LNCAP (cell line): ENCODE results near the gene IFI6.

ENCODE experiments used
- CTCF ChIP-seq: fragments of 450-650 bp; IDR thresholded peaks from 2 replicates; pipeline ENCODE4 v1.5.1; 2017; ENCODE audit warnings: mild to moderate bottlenecking

IFI6 gene

GRCh38 chr1:27660300-27660835 lies 11.6 kb downstream of the IFI6 start:
- no peak for TF ChIP-seq CTCF

- no peak for TF ChIP-seq CTCF
Measured at GRCh38 chr1:27659497-27660299, 12.3 kb downstream of the IFI6 start.

- no peak for TF ChIP-seq CTCF
Measured at GRCh38 chr1:27658951-27659496, 13.0 kb downstream of the IFI6 start.

- TF ChIP-seq CTCF, result no peak
Measured at GRCh38 chr1:27656157-27656893, 15.7 kb downstream of the IFI6 start.

GRCh38 chr1:27655151-27655937 lies 16.6 kb downstream of the IFI6 start:
- no peak for TF ChIP-seq CTCF

GRCh38 chr1:27652111-27652864 lies 19.7 kb downstream of the IFI6 start:
- TF ChIP-seq CTCF, result no peak
